ENCODE results near the gene DIO2. TPM values are rescaled to one million over a fixed set of nuclear protein-coding genes. Genes with fewer than 3 reads are reported as not detected.

Gene DIO2
- total and polyA plus RNA-seq, 7 donors, result 0.13 to 1.8 (median 0.60) TPM

GRCh38 chr14:80186301-80186800 is 25.0 kb downstream of the DIO2 start:
- Histone ChIP-seq H3K27ac (no peak overlapping the region), H3K9me3 (no peaks in the 10 kb centered on the region), H3K4me3 (no peak overlapping the region), H3K36me3 (no peaks in the 10 kb centered on the region), H3K27me3 (no peaks in the 10 kb centered on the region), H3K4me1 (no peaks in the 10 kb centered on the region)
- intact Hi-C loops (cut with DNase I), result no loop called here
- DNase-seq, result no peak
- 84 to 87% methylated on average over 9 of the region's 9 CpGs for WGBS, 2 donors
- TF ChIP-seq POLR2AphosphoS5 (IDR thresholded peaks at IDR 0.05) (no peak), POLR2A (IDR thresholded peaks at IDR 0.05) (no peak), CTCF (IDR thresholded peaks at IDR 0.05) (no peak), EP300 (IDR thresholded peaks at IDR 0.05) (no peak)

- no peaks in the 10 kb centered on the region for H3K27me3 ChIP-seq
- no peak overlapping the region for H3K27ac ChIP-seq
- no peaks in the 10 kb centered on the region for H3K4me1 ChIP-seq
- DNase-seq, result no peak
- no peaks in the 10 kb centered on the region for H3K9me3 ChIP-seq
- intact Hi-C loops (cut with DNase I), result no loop called here
- TF ChIP-seq EP300 (IDR thresholded peaks at IDR 0.05) (no peak), POLR2AphosphoS5 (IDR thresholded peaks at IDR 0.05) (no peak), POLR2A (IDR thresholded peaks at IDR 0.05) (no peak), CTCF (IDR thresholded peaks at IDR 0.05) (no peak)
- H3K36me3 ChIP-seq, result no peaks in the 10 kb centered on the region
- H3K4me3 ChIP-seq, result no peak overlapping the region
These were observed 34.4 kb downstream of the DIO2 start for GRCh38 chr14:80176893-80177292.

- intact Hi-C loops (cut with DNase I), result no loop called here
- 76 to 84% methylated on average over 3 of the region's 3 CpGs for WGBS, 2 donors
- no peaks in the 10 kb centered on the region for H3K27me3 ChIP-seq
These were observed 38.8 kb downstream of the DIO2 start for GRCh38 chr14:80172375-80173051.

GRCh38 chr14:80167793-80168448 is 43.4 kb downstream of the DIO2 start:
- WGBS, 2 donors, result 82 to 85% methylated on average over 6 of the region's 6 CpGs
- no peaks in the 10 kb centered on the region for H3K9me3 ChIP-seq
- no peaks in the 10 kb centered on the region for H3K36me3 ChIP-seq
- no peak for TF ChIP-seq POLR2A (IDR thresholded peaks at IDR 0.05)
- no peak for TF ChIP-seq EP300 (IDR thresholded peaks at IDR 0.05)
- TF ChIP-seq POLR2AphosphoS5 (IDR thresholded peaks at IDR 0.05), result no peak
- no peak for TF ChIP-seq CTCF (IDR thresholded peaks at IDR 0.05)
- H3K4me1 ChIP-seq, result no peaks in the 10 kb centered on the region
- no peaks in the 10 kb centered on the region for H3K27me3 ChIP-seq
- intact Hi-C loops (cut with DNase I), result no loop called here
- H3K27ac ChIP-seq, result no peak overlapping the region
- no peak for DNase-seq
- no peak overlapping the region for H3K4me3 ChIP-seq

More at GRCh38 chr14:80172375-80173051, 38.8 kb downstream of the DIO2 start:
- no peaks in the 10 kb centered on the region for H3K36me3 ChIP-seq
- no peaks in the 10 kb centered on the region for H3K4me1 ChIP-seq
- no peak overlapping the region for H3K27ac ChIP-seq
- no peaks in the 10 kb centered on the region for H3K9me3 ChIP-seq
- TF ChIP-seq EP300 (IDR thresholded peaks at IDR 0.05) (no peak), CTCF (IDR thresholded peaks at IDR 0.05) (no peak), POLR2AphosphoS5 (IDR thresholded peaks at IDR 0.05) (no peak), POLR2A (IDR thresholded peaks at IDR 0.05) (no peak)
- no peak for DNase-seq
- no peak overlapping the region for H3K4me3 ChIP-seq
